Activated CD4-positive, alpha-beta T cell treated with anti-CD3 and anti-CD28 coated beads for 36 hours (primary cell): ENCODE data around the gene ECT2L. TPM values are rescaled to one million over a fixed set of nuclear protein-coding genes. Genes with fewer than 3 reads are reported as not detected.

Experiments
- ATAC-seq: fragments of 200-7000 bp; cut with Tn5 transposase; one replicate; pipeline ENCODE4 v1.10.0; 2021; ENCODE audit warnings: mild to moderate bottlenecking, moderate library complexity
- CTCF ChIA-PET: fragments of 350-600 bp; sonication (Branson Sonifier 250); formaldehyde crosslinking; loops from one replicate; lab custom pipeline; 2021; ENCODE audit warnings: antibody characterized with exemption; lab: Charles Lee
- POLR2A ChIA-PET: fragments of 350-600 bp; sonication (Branson Sonifier 250); formaldehyde crosslinking; loops from one replicate; lab custom pipeline; 2021; ENCODE audit warnings: antibody characterized with exemption, inconsistent platforms; lab: Charles Lee
- DNase-seq: peaks from one replicate; pipeline ENCODE4 v3.0.0-alpha.2; 2020
- H3K27ac Mint-ChIP-seq: one replicate; pipeline ENCODE4 v1.8.0; 2021; ENCODE audit warnings: mixed read lengths
- H3K27me3 Mint-ChIP-seq: one replicate; pipeline ENCODE4 v1.8.0; 2021; ENCODE audit warnings: mixed read lengths
- H3K36me3 Mint-ChIP-seq: one replicate; pipeline ENCODE4 v1.8.0; 2021; ENCODE audit warnings: low read depth, mixed read lengths
- H3K4me1 Mint-ChIP-seq: one replicate; pipeline ENCODE4 v1.8.0; 2021; ENCODE audit warnings: mixed read lengths
- H3K4me3 Mint-ChIP-seq: one replicate; pipeline ENCODE4 v1.8.0; 2021; ENCODE audit warnings: mild to moderate bottlenecking, moderate library complexity, mixed read lengths
- H3K9me3 Mint-ChIP-seq: one replicate; pipeline ENCODE4 v1.8.0; 2021; ENCODE audit warnings: low read depth, mixed read lengths
- intact Hi-C, 2 experiments: fragments of 100-400 bp; cut with DNase I in 1 of 2; cut with micrococcal nuclease in 1 of 2; formaldehyde crosslinking; loops; one replicate each; pipeline versions ENCODE4 v1.14.2 to v1.15.1; 2022 to 2024; cut with DNase I, micrococcal nuclease
- total RNA-seq, 2 experiments: library from RNA; stranded (reverse); gene quantifications; one replicate each; pipeline ENCODE4 v1.2.3, GENCODE V29; 2021

The ECT2L gene, protein sequence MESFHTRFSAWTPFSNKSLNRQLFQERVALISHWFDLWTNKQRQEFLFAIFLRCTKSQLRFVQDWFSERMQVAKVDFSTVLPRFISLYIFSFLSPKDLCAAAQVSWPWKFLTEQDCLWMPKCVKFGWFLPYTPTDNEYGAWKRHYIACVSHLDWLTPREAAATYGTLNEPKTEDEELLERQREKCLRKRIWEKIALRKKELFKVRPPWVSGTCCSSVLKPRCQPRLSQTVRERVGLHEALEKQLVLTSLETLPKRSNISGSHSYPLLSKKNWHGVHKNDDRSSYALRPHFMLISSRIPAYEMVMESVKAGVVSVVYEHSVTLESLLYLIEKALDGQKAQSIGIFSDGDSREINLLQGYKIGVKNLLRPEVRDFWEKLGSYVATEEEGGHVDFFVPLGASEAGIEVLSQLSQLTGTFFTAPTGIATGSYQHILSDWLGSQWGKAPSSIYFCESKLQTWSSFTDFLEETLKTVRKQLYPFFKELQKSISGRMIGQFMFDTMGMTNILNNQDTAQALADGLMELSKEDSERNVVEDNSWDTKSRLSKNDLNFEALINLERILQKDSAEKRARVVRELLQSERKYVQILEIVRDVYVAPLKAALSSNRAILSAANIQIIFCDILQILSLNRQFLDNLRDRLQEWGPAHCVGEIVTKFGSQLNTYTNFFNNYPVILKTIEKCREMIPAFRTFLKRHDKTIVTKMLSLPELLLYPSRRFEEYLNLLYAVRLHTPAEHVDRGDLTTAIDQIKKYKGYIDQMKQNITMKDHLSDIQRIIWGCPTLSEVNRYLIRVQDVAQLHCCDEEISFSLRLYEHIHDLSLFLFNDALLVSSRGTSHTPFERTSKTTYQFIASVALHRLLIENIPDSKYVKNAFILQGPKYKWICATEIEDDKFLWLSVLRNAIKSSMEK
- total RNA-seq: not detected

DNA sequence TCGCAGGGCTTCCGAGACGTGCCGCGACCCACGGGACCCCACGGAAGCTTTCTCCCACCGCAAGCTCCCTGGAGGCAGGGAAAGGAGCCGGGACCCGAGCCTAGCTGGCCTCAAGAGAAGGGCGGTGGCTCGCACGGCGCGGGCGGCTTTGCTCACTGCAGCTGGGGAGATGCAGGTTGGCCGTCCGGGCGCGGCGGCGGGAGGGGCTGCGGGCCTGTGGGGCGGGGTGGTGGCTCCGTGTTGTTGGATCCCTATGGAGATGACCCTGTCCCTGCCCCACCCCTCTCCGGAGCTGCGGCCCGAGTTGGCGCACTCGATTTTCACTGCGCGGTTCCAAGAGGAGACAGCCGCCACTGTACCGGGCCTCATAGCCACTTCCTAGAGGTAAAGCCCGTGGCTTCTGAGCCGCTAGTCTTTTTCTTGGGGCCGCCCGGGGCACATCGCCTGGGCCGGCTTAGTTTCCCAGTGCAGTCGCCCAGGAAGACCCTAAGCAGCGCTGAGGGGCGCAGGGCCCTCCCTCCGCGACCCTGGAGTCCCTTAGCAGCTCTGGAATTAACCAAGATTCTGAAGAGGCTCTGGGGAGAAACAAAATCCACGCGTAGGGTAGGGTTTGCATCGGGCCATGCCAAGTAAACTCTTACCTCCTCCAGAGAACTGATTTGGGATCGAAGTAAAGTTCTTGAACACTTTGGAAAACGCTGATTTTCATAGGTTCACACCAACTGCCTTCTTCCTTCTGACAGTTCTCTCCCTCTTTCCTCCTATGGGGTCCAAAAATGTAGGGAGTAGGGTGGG is at the start of gene ECT2L:
Gene ECT2L (plus strand): TSS at position 279 of the 795 bp plus-strand sequence. CDS start 17,188 bp downstream, outside the sequence.
- no peaks in the 10 kb centered on the region for H3K4me1 Mint-ChIP-seq
- CTCF ChIA-PET: no interaction called here
- intact Hi-C loops: no loop called here

GRCh38 chr6:138752017-138752416 is 43.9 kb upstream of the ECT2L start:
- Mint-ChIP-seq H3K27me3 (no peaks in the 10 kb centered on the region), H3K4me3 (no peak overlapping the region), H3K4me1 (no peaks in the 10 kb centered on the region), H3K36me3 (no peaks in the 10 kb centered on the region), H3K9me3 (no peaks in the 10 kb centered on the region), H3K27ac (no peak overlapping the region)
- ATAC-seq: no peak
- ChIA-PET POLR2A (no interaction called here), CTCF (interaction anchor here (0.9 kb wide), 1 partner anchor 313 kb away, joined by 3 read pairs; no protein-coding TSS in a partner anchor)
- no peak for DNase-seq
- intact Hi-C loops: no loop called here

More for the DNA sequence above, at the start of gene ECT2L:
- ATAC-seq (no peak), DNase-seq (no peak)
- POLR2A ChIA-PET: interaction anchor here (0.6 kb wide), 1 partner anchor 285 kb away, joined by 3 read pairs; no protein-coding TSS in a partner anchor
- Mint-ChIP-seq H3K27ac (no peak within 1 kb of the TSS), H3K9me3 (no peaks in the 10 kb centered on the region), H3K27me3 (peaks cover 10% of the 10 kb centered on the region), H3K4me3 (no peak within 1 kb of the TSS), H3K36me3 (peaks cover 18% of the 10 kb centered on the region)

DNA sequence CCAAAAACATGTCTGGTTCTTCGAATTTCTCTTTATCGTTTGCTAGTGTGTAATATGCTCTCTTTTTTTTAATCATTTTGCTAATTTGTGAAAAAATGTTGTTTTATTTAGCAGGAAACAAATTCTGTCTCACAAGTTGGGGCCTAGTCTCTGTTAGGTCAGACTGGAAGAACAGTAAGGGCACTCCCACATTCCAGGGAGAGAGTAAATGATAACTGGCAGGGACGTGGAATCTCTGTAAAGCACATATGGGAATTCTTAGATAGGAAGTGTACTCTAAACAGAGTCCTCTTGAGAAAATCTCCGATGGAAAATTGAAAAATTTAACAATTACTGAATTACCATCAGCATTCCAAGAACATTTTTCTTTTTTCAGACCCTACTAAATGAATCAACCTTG is 38.8 kb upstream of the ECT2L start:
- DNase-seq (no peak), ATAC-seq (no peak)
- Mint-ChIP-seq H3K4me1 (no peaks in the 10 kb centered on the region), H3K9me3 (no peaks in the 10 kb centered on the region), H3K27me3 (no peaks in the 10 kb centered on the region), H3K27ac (no peak overlapping the region), H3K4me3 (no peak overlapping the region), H3K36me3 (no peaks in the 10 kb centered on the region)
- intact Hi-C loops: no loop called here
- POLR2A ChIA-PET: no interaction called here
- CTCF ChIA-PET: no interaction called here

GRCh38 chr6:138765896-138766655 is 29.8 kb upstream of the ECT2L start:
- Mint-ChIP-seq H3K4me1 (peaks cover 14% of the 10 kb centered on the region), H3K27ac (no peak overlapping the region), H3K36me3 (no peaks in the 10 kb centered on the region), H3K4me3 (no peak overlapping the region), H3K27me3 (no peaks in the 10 kb centered on the region), H3K9me3 (no peaks in the 10 kb centered on the region)
- ChIA-PET POLR2A (no interaction called here), CTCF (interaction anchor here (0.6 to 5.9 kb wide), 23 partner anchors 13 to 1011 kb away, joined by 3 to 60 read pairs (median 4); no protein-coding TSS in a partner anchor)
- intact Hi-C loops: loop anchor here (1.0 to 10.0 kb wide), 6 partner anchors 74 to 651 kb away; no protein-coding TSS in a partner anchor
- DNase-seq: no peak
- no peak for ATAC-seq

- CTCF ChIA-PET: interaction anchor here (0.6 to 2.9 kb wide), 5 partner anchors 44 to 223 kb away, joined by 3 to 9 read pairs (median 4); no protein-coding TSS in a partner anchor
- H3K4me1 Mint-ChIP-seq: peaks cover 26% of the 10 kb centered on the region
- intact Hi-C loops: loop anchor here in 1 of 2 experiments (10.0 kb wide), 1 partner anchor 654 kb away; no protein-coding TSS in a partner anchor
- no peaks in the 10 kb centered on the region for H3K9me3 Mint-ChIP-seq
- H3K36me3 Mint-ChIP-seq: no peaks in the 10 kb centered on the region
- DNase-seq: no peak
- H3K4me3 Mint-ChIP-seq: no peak overlapping the region
- POLR2A ChIA-PET: interaction anchor here (0.6 kb wide), 1 partner anchor 1060 kb away, joined by 3 read pairs; no protein-coding TSS in a partner anchor
- no peaks in the 10 kb centered on the region for H3K27me3 Mint-ChIP-seq
- peak overlapping the region; percentile 27 for H3K27ac Mint-ChIP-seq
- ATAC-seq: no peak
Observed at GRCh38 chr6:138769102-138769676, 26.7 kb upstream of the ECT2L start.

DNA sequence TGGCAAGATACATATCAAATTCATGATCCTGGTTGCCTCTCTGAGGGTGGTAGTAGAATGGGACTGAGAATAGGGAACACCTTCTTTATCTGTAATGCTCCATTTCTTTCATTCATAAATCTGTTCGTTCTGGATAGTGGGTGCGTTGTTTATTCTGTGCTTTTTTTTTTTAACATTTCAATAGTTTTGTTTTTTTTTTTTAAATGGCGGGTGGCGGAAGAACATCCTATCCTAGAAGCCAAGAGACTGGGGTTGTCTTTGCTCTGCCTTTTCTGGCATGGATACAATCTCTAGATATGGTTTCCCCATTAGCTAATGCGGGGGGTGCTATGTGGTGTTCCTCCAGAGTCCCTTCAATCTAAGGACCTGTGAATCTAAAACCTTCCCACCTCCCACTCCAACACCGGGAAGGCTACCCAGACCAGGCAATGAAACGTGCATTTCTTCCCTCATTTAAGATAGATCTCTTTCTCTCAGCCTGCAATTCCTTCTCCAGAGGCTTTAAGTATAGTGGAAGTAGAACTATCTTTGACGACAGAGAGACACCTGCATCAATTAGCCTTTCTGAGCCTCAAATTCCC is 23.2 kb upstream of the ECT2L start:
- Mint-ChIP-seq H3K27me3 (no peaks in the 10 kb centered on the region), H3K27ac (peak overlapping the region; percentile 98), H3K4me3 (peak overlapping the region; percentile 84), H3K36me3 (no peaks in the 10 kb centered on the region), H3K9me3 (no peaks in the 10 kb centered on the region), H3K4me1 (peaks cover 30% of the 10 kb centered on the region)
- DNase-seq: peak; percentile 15
- CTCF ChIA-PET: interaction anchor here (0.6 to 2.4 kb wide), 13 partner anchors 8 to 1177 kb away, joined by 3 to 12 read pairs (median 3); no protein-coding TSS in a partner anchor
- no peak for ATAC-seq
- POLR2A ChIA-PET: interaction anchor here (0.7 to 1.4 kb wide), 3 partner anchors 34 to 452 kb away, joined by 3 to 5 read pairs (median 4); no protein-coding TSS in a partner anchor
- intact Hi-C loops: loop anchor here (1.0 to 5.0 kb wide), 11 partner anchors 80 to 1950 kb away; partner anchors contain the start of genes ABRACL (in 1 of the 2), ARFGEF3 (in 1 of the 2), CITED2 (in 1 of the 2) and HEBP2 (in 1 of the 2)

DNA sequence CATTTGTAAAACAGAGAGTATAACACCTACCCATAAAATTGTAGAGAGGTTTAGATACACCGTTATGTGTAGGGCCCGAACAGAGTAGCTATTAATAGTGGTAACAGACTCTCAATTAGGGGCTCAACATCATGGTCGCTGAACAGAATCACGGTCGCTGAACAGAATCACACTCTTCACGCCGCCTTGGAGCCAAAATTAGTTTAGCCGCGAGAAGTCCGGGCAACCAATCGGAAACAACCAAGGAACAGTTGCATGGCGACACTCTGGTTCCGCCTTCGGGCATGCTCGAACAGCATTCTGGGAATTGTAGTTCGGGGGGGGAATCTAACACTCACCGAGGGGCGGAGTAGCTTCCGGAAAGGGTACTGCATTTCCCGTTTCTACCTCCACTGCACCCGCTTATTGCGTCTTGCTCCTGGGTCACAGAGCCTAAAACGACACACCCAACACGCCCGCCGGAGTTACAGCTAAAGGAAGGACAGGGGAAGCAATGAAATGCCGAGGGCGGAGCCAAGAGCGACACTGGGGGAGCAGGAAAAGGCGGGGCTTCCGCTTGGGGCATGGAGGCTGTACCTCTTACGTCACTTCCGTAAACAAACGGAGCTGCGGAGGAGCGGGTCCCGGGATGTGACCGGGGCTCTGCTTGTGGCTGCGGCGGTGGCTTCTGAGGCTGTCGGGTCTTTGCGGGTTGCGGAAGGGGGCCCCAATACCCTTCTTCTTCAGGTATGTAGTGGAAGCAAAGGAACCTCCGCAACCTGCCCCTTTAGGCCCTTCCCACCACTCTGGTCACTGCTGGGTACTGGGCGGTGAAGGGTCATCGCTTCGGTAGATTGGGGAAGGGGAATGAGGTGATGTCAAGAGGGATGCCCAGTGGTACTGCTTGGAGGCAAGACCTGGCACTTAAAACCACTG is 22.5 kb upstream of the ECT2L start, which contains the start of gene CCDC28A:
Gene CCDC28A (plus strand): TSS at position 593 of the 915 bp plus-strand sequence. CDS start 2,352 bp downstream, outside the sequence.
- peak within 1 kb of the TSS; percentile 98 for H3K27ac Mint-ChIP-seq
- intact Hi-C loops: loop anchor here (1.0 to 5.0 kb wide), 11 partner anchors 81 to 1951 kb away; partner anchors contain the start of genes ABRACL (in 1 of the 2), ARFGEF3 (in 1 of the 2), CITED2 (in 1 of the 2) and HEBP2 (in 1 of the 2)
- peak; percentile 91 for ATAC-seq
- H3K4me3 Mint-ChIP-seq: peak within 1 kb of the TSS; percentile 84
- H3K9me3 Mint-ChIP-seq: no peaks in the 10 kb centered on the region
- H3K27me3 Mint-ChIP-seq: no peaks in the 10 kb centered on the region
- peak; percentile 95 for DNase-seq
- ChIA-PET CTCF (interaction anchor here (0.6 to 2.4 kb wide), 9 partner anchors 9 to 591 kb away, joined by 3 to 12 read pairs (median 3); no protein-coding TSS in a partner anchor), POLR2A (interaction anchor here (0.6 to 1.4 kb wide), 5 partner anchors 33 to 1092 kb away, joined by 3 to 5 read pairs (median 4); partner anchors contain the start of gene CITED2)
- H3K36me3 Mint-ChIP-seq: peaks cover 3% of the 10 kb centered on the region
- peaks cover 31% of the 10 kb centered on the region for H3K4me1 Mint-ChIP-seq

DNA sequence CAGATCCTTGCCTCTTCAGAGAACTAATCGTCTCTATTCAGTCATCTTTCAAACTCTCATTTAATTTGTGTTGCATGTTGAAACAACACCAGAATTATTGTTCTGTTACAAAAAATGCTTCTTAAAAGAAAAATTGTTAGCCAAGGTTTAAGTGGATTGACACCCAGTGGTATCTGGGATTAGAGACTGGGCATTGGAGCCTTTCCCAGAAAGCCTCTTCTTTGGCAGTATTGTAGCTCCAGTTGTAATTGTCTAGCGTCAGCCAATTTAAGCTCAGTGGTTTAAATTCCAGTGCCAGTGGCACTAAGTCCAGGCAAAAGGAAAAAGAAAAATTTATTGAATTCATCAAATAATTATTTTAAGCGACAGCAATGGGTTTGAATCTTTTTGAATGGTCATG is 21.5 kb upstream of the ECT2L start:
- DNase-seq (no peak), ATAC-seq (no peak)
- H3K27me3 Mint-ChIP-seq: no peaks in the 10 kb centered on the region
- H3K9me3 Mint-ChIP-seq: no peaks in the 10 kb centered on the region
- CTCF ChIA-PET: interaction anchor here (1.7 kb wide), 1 partner anchor 590 kb away, joined by 6 read pairs; no protein-coding TSS in a partner anchor
- peaks cover 4% of the 10 kb centered on the region for H3K36me3 Mint-ChIP-seq
- H3K4me1 Mint-ChIP-seq: peaks cover 24% of the 10 kb centered on the region
- peak overlapping the region; percentile 84 for H3K4me3 Mint-ChIP-seq
- intact Hi-C loops: loop anchor here (5.0 kb wide), 3 partner anchors 347 to 612 kb away; partner anchors contain the start of genes ARFGEF3 (in 1 of the 2) and HECA (in 1 of the 2)
- peak overlapping the region; percentile 98 for H3K27ac Mint-ChIP-seq
- POLR2A ChIA-PET: interaction anchor here (0.5 kb wide), 1 partner anchor 96 kb away, joined by 15 read pairs; no protein-coding TSS in a partner anchor
